GM19455 (cell line): ENCODE measurements around the gene RAP1A.

Experiments
- ATAC-seq: cut with Tn5 transposase; IDR thresholded peaks from one replicate; pipeline ENCODE4 v1.9.1; 2021; ENCODE audit not compliant: unreplicated experiment

The RAP1A gene

GRCh38 chr1:111751906-111752575 lies 132.5 kb downstream of the RAP1A start:
- no peak for ATAC-seq

- ATAC-seq = no peak
Observed at GRCh38 chr1:111754984-111755330, 135.4 kb downstream of the RAP1A start.

- peak; percentile 88 for ATAC-seq
Observed at GRCh38 chr1:111755331-111756123, 135.9 kb downstream of the RAP1A start, which contains the start of gene DDX20. TSS of gene DDX20 (plus strand) at chr1:111755901. CDS start at chr1:111755925, 24 bp downstream.

- peak; percentile 22 for ATAC-seq
Observed at GRCh38 chr1:111756124-111756513, 136.5 kb downstream of the RAP1A start.

GRCh38 chr1:111758373-111758772 lies 138.8 kb downstream of the RAP1A start:
- ATAC-seq = no peak

GRCh38 chr1:111761717-111762116 lies 142.1 kb downstream of the RAP1A start:
- no peak for ATAC-seq

GRCh38 chr1:111762332-111762731 lies 142.7 kb downstream of the RAP1A start:
- no peak for ATAC-seq
